Left renal pelvis (tissue), 4 donors: Measurements from ENCODE around the gene WIPF1. TPM values are rescaled to one million over a fixed set of nuclear protein-coding genes. Genes with fewer than 3 reads are reported as not detected.

Experiments used
- polyA plus RNA-seq, 4 donors: library from polyadenylated mRNA; unstranded; fragments of 120-200 nt; gene quantifications; one replicate each; pipeline ENCODE4 v1.2.1, GENCODE V29; 2013; ENCODE audit not compliant: insufficient read length in 4 of 4

WIPF1 gene
- polyA plus RNA-seq, 4 donors, result 27.6 to 36.6 (median 29.0) TPM

Other genes starting within 250 kb of the WIPF1 start
- gene SCRN3, start 202.1 kb downstream of the WIPF1 start, polyA plus RNA-seq, result 10 to 100 TPM; 26.8 to 32.8 (median 28.7) TPM
- 1 to 10 TPM; 2.6 to 8.3 (median 7.2) TPM for gene GPR155, start 110.8 kb downstream of the WIPF1 start, polyA plus RNA-seq
- gene CHRNA1, start 166.7 kb upstream of the WIPF1 start, polyA plus RNA-seq, result 10 to 100 TPM in 1 of 4 donors, 1 to 10 TPM in 3; 2.9 to 12.3 (median 6.3) TPM